Activated B cell treated with CpG ODN at 0.5 μM for 24 hours (primary cell): Measurements from ENCODE around the gene MRPL41. TPM values are rescaled to one million over a fixed set of nuclear protein-coding genes. Genes with fewer than 3 reads are reported as not detected.
A peak's percentile ranks its signal among the peaks of the same experiment; 100 is the strongest.

Experiments
- ATAC-seq: fragments of 200-7000 bp; cut with Tn5 transposase; one replicate; pipeline ENCODE4 v1.10.0; 2021; ENCODE audit warnings: low read depth, mild to moderate bottlenecking, moderate library complexity
- CTCF ChIA-PET: fragments of 350-600 bp; sonication (Branson Sonifier 250); formaldehyde crosslinking; loops from one replicate; lab custom pipeline; 2021; ENCODE audit warnings: antibody characterized with exemption; lab: Charles Lee
- POLR2A ChIA-PET: fragments of 350-600 bp; sonication (Branson Sonifier 250); formaldehyde crosslinking; loops from one replicate; lab custom pipeline; 2021; ENCODE audit warnings: antibody characterized with exemption; lab: Charles Lee
- DNase-seq: peaks from one replicate; pipeline ENCODE4 v3.0.0; 2022
- H3K27ac Mint-ChIP-seq: one replicate; pipeline ENCODE4 v1.8.0; 2020; ENCODE audit warnings: mixed read lengths
- H3K27me3 Mint-ChIP-seq: one replicate; pipeline ENCODE4 v1.8.0; 2021; ENCODE audit warnings: mixed read lengths
- H3K36me3 Mint-ChIP-seq: one replicate; pipeline ENCODE4 v1.8.0; 2021; ENCODE audit warnings: low read depth, mixed read lengths
- H3K4me1 Mint-ChIP-seq: one replicate; pipeline ENCODE4 v1.8.0; 2021; ENCODE audit warnings: mixed read lengths
- H3K4me3 Mint-ChIP-seq: one replicate; pipeline ENCODE4 v1.8.0; 2020; ENCODE audit warnings: mild to moderate bottlenecking, mixed read lengths
- H3K9me3 Mint-ChIP-seq: one replicate; pipeline ENCODE4 v1.8.0; 2020; ENCODE audit warnings: mixed read lengths
- CTCF ChIP-seq: fragments of 200-600 bp; IDR thresholded peaks from one replicate; pipeline ENCODE4 v1.8.0; 2022; ENCODE audit warnings: antibody characterized with exemption, mild to moderate bottlenecking
- intact Hi-C: fragments of 100-400 bp; cut with micrococcal nuclease; formaldehyde crosslinking; loops from one replicate; pipeline ENCODE4 v1.15.1; 2024
- total RNA-seq: library from RNA; stranded (reverse); gene quantifications from 2 replicates; pipeline ENCODE4 v1.2.3, GENCODE V29; 2022

Gene MRPL41
- total RNA-seq, 1 donor from 2014 or later = 26.0 TPM

DNA sequence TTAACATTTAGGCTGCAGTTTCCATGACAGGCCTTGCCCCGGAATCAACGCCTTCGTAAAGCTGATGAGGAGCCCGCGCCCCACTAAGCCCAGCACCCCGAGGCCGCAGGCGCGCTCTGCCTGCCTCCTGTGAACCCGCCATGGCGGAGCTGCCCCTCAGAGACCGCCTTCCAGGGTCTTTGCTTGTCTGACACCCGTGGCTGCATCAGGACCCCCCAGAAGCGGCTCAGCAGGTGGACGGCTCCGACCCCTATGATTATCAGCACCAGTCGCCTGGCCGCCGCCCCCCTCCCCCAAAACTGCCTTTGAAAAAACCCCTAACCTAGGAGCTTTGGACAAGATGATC lies 27.6 kb downstream of the MRPL41 start:
- Mint-ChIP-seq H3K4me3 (peak overlapping the region; percentile 82), H3K36me3 (peaks cover 47% of the 10 kb centered on the region), H3K27ac (no peak overlapping the region), H3K27me3 (no peaks in the 10 kb centered on the region), H3K9me3 (no peaks in the 10 kb centered on the region), H3K4me1 (peaks cover 41% of the 10 kb centered on the region)
- DNase-seq (no peak), ATAC-seq (no peak)
- CTCF ChIA-PET = interaction anchor here (1.0 to 1.7 kb wide), 5 partner anchors 9 to 43 kb away, joined by 3 to 6 read pairs (median 4); partner anchors contain the start of genes MRPL41 and ZMYND19
- TF ChIP-seq CTCF = no peak
- POLR2A ChIA-PET = interaction anchor here (0.6 to 2.0 kb wide), 5 partner anchors 12 to 190 kb away, joined by 3 to 9 read pairs (median 6); partner anchors contain the start of genes ARRDC1, MRPL41 and ZMYND19
- intact Hi-C loops = loop anchor here (2.0 kb wide), 1 partner anchor 28 kb away; the partner anchor contains the start of genes MRPL41 and PNPLA7

GRCh38 chr9:137580209-137580953 lies 28.7 kb downstream of the MRPL41 start:
- POLR2A ChIA-PET = interaction anchor here (0.6 to 1.7 kb wide), 3 partner anchors 28 to 189 kb away, joined by 5 to 9 read pairs (median 6); partner anchors contain the start of gene MRPL41

GRCh38 chr9:137580954-137581322 lies 29.3 kb downstream of the MRPL41 start:
- H3K27me3 Mint-ChIP-seq = no peaks in the 10 kb centered on the region
- ChIA-PET CTCF (no interaction called here), POLR2A (no interaction called here)
- H3K4me1 Mint-ChIP-seq = peaks cover 29% of the 10 kb centered on the region
- no peaks in the 10 kb centered on the region for H3K9me3 Mint-ChIP-seq
- H3K36me3 Mint-ChIP-seq = peaks cover 40% of the 10 kb centered on the region
- no peak overlapping the region for H3K4me3 Mint-ChIP-seq
- TF ChIP-seq CTCF = no peak
- intact Hi-C loops = no loop called here
- ATAC-seq (no peak), DNase-seq (no peak)
- H3K27ac Mint-ChIP-seq = no peak overlapping the region

More at GRCh38 chr9:137580209-137580953, 28.7 kb downstream of the MRPL41 start:
- intact Hi-C loops = no loop called here
- Mint-ChIP-seq H3K27me3 (no peaks in the 10 kb centered on the region), H3K27ac (no peak overlapping the region), H3K9me3 (no peaks in the 10 kb centered on the region), H3K36me3 (peaks cover 41% of the 10 kb centered on the region), H3K4me1 (peaks cover 35% of the 10 kb centered on the region), H3K4me3 (no peak overlapping the region)
- CTCF ChIA-PET = interaction anchor here (1.3 kb wide), 1 partner anchor 23 kb away, joined by 3 read pairs; no protein-coding TSS in a partner anchor
- TF ChIP-seq CTCF = no peak
- ATAC-seq (no peak), DNase-seq (no peak)

- DNase-seq (no peak), ATAC-seq (no peak)
- Mint-ChIP-seq H3K27ac (no peak overlapping the region), H3K4me3 (no peak overlapping the region), H3K9me3 (no peaks in the 10 kb centered on the region), H3K4me1 (peaks cover 22% of the 10 kb centered on the region), H3K36me3 (peaks cover 42% of the 10 kb centered on the region), H3K27me3 (no peaks in the 10 kb centered on the region)
- intact Hi-C loops = no loop called here
- POLR2A ChIA-PET = interaction anchor here (1.0 kb wide), 1 partner anchor 29 kb away, joined by 3 read pairs; no protein-coding TSS in a partner anchor
- CTCF ChIA-PET = no interaction called here
- TF ChIP-seq CTCF = no peak
Measured at GRCh38 chr9:137581361-137582285, 29.9 kb downstream of the MRPL41 start.
